Stimulated activated CD8-positive, alpha-beta memory T cell treated with anti-CD3 and anti-CD28 coated beads, Interleukin-4, amount 100 ng/mL, for 1 hour (primary cell): ENCODE data around the gene FAM81A.
A peak's percentile ranks its signal among the peaks of the same experiment; 100 is the strongest.
"Not testable (repeated sequence)": the region's sequence is repeated elsewhere in the genome, so short reads cannot be mapped to it uniquely, and the experiment has no call there.

Experiments used
- DNase-seq, 2 donors: peaks; one replicate each; pipeline ENCODE4 v3.0.0-alpha.2; 2020; ENCODE audit warnings: low read depth in 2 of 2, low spot score in 1 of 2

FAM81A gene

GRCh38 chr15:59484399-59484798, 46.4 kb downstream of the FAM81A start:
- DNase-seq = no peak

DNA sequence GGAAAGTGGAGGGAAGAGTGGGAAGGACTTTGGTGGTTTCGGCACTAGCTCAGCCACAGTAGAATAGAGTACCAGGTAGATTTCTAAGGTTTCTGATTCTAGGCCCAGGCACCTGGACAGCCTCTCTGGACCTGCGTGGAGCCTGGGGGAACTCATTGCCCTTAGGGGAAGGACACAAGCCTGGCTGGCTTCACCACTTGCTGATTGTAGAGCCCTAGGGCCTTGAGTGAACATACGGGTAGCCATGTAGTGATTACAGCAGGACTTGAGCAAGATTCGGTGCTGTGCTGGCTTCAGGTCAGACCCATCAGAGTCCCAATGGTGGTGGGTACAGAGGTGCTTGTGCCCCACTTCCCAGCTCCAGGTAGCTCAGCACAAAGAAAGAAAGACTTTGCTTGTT, 47.0 kb downstream of the FAM81A start:
- no peak for DNase-seq

DNA sequence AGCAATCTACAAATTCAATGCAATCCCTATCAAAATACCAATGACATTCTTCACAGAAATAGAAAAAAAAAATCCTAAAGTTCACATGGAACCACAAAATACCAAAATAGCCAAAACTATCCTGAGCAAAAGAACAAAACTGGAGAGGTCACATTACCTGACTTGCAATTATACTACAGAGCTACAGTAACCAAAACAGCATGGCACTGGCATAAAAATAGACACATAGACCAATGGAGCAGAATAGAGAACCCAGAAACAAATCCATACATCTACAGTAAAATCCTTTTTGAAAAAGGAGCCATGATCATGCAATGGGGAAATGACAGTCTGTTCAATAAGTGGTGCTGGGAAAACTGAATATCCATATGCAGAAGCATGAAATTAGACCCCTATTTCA, 51.5 kb downstream of the FAM81A start:
- DNase-seq = not testable (repeated sequence)

DNA sequence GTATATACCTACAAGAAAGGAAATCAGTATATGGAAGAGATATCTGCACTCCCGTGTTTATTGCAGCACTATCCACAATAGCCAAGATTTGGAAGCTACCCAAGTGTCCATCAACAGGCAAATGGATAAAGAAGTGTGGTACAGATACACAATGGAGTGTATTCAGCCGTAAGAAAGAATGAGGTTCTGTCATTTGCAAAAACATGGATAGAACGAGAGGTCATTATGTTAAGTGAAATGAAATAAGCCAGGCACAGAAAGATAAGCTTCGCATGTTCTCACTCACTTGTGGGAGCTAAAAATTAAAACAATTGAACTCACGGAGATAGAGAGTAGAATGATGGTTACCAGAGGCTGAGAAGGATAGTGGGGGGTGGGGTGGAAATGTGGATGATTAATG, 53.1 kb downstream of the FAM81A start:
- DNase-seq = no peak

GRCh38 chr15:59492389-59493377, 54.7 kb downstream of the FAM81A start:
- peak; percentile 13 to 15 for DNase-seq

- no peak for DNase-seq
Measured at GRCh38 chr15:59501597-59501996, 63.6 kb downstream of the FAM81A start.

DNA sequence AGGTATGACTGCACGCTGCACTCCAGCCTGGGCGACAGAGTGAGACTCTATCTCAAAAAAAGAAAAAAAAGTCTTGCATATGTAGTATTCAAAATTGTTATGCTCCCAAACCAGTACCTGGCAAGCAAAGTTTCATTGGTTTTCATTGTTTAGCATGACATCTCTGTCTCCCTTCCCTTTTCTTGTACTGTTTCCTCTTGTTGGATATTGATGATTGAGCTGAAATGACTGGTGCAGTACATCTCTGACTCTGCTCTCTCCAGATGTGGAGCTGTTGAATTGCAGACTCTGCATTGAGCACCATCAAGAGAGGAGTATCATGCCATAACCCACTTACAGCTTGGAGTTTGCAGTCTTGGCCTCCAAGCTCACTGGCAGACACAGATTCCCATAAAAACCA, 77.2 kb downstream of the FAM81A start:
- DNase-seq = no peak

GRCh38 chr15:59516655-59517461, 78.9 kb downstream of the FAM81A start:
- DNase-seq = no peak

- DNase-seq = no peak
Measured at GRCh38 chr15:59519329-59519728, 81.3 kb downstream of the FAM81A start.

GRCh38 chr15:59521443-59521842, 83.5 kb downstream of the FAM81A start:
- no peak for DNase-seq

DNA sequence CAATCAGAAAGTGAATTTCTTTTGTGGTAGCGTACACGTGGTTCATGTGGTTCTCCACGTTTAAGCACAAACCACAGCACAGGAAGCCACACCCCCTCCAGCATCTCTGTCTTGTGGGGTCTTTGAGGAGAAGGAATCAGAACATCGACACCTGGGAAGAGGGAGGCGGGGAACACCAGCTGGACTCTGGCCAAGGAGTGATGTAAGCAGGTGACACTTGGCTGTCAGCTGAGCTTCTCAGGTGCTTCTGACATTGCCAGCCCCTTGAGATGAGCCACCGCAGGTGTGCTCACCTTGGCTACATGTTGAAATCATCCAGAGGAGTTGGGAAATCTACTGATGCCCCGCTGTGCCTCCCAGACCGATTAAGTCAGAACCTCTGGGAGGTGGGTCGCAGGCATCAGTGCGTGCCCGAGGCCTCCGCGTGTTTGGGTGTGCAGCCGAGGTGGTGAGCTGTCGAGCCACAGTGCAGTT, 85.0 kb downstream of the FAM81A start:
- peak in 1 of 2 donors; percentile 21 for DNase-seq

- no peak for DNase-seq
Measured at GRCh38 chr15:59523702-59524101, 85.7 kb downstream of the FAM81A start.

GRCh38 chr15:59524331-59524731, 86.3 kb downstream of the FAM81A start:
- no peak for DNase-seq

GRCh38 chr15:59526466-59526865, 88.5 kb downstream of the FAM81A start:
- DNase-seq = not testable (repeated sequence)

DNA sequence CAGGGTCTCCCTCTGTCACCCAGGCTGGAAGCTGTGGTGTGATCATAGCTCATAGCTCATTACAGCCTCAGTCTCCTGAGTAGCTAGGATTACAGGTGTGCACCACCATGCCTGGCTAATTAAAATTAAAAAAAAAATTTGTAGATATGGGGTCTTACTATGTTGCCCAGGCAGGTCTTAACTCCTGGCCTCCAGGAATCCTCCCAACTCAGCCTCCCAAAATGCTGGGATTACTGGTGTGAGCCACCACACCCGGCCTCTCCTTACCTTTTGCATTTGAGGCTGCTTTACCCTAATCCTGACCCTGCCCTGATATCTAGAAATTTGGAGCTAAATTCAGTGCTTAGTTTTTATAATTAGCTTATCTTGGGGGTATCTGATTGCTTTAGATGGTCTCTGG, 90.4 kb downstream of the FAM81A start:
- no peak for DNase-seq

- peak; percentile 28 to 39 for DNase-seq
Measured at GRCh38 chr15:59528961-59529402, 91.0 kb downstream of the FAM81A start.

DNA sequence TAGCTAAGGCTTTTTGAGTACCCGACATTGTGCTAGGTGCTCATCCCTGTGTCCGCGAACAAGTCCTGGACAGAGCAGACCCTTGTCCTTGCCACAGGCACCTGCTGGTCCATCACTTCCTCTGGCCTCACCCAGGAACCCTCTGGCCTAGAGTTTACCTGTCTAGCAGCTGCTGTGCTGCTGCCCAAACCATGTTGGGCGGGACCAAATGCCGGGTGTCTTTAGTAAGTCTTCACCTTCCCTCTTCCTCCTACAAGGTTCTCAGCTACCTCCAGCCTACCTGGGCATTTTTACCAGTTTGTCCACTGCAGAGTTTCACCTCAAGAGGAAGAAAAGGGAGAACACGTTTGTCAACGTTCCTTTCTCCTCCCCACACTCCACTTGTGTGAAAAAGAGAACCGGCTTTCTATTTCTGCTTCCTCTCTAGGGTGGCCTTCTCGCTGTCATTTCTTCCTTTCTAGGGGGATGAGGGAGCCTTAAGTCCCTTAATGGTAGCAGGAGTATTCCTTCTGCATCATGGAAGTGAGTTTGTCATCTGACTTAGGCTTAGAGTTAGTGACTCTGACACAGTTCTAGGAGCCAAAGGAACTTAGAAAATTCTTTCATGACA, 93.2 kb downstream of the FAM81A start:
- DNase-seq = no peak

DNA sequence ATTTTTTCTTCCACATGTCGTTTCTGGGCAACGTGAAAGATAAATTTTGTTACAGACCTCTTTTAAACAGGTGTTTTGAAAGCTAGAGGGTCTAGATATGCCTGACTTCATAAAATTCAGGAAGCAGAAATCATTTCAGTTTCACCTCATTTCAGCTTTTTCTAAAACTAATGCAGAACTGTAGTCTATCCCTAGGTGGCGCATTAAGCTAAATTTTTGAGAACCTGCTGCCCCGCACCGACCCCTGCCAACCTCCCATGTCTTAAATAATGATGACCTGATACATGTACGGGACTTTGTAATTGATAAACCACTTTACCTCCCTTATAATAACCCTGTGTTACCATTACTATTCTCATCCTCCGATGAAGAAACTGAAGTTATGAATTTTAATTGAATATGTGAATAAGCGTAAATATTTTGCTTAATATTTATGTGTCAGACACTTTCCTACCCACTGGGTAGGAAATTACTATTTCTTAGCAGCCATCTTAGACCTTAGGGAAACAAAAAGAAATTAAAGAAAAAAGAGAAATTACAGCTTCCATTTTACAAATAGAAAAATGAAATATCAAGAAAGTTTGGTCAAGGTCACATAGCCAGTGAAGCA, 94.9 kb downstream of the FAM81A start:
- DNase-seq = no peak

DNA sequence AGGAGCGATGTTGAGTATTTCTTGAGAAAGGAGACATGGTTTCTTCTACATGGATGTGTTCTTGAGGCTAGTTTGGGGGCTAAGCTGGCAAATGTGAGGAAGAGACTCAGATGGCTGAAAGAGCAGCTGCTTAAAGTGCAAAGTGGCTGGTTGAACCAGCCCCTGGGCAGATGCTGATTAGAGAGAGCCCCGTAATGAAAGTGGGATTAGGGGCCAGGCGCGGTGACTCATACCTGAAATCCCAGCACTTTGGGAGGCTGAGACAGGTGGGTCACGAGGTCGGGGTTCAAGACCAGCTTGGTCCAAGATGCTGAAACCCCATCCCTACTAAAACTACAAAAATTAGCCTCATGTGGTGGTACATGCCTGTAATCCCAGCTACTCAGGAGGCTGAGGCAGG, 98.6 kb downstream of the FAM81A start:
- no peak for DNase-seq

- DNase-seq = no peak
Measured at GRCh38 chr15:59537403-59537802, 99.4 kb downstream of the FAM81A start.

GRCh38 chr15:59538494-59538893, 100.5 kb downstream of the FAM81A start:
- DNase-seq = no peak
